HG03045 (cell line): ENCODE data around the gene RABGEF1.
"Not testable (repeated sequence)": the region's sequence is repeated elsewhere in the genome, so short reads cannot be mapped to it uniquely, and the experiment has no call there.

ENCODE experiments used
- ATAC-seq: cut with Tn5 transposase; IDR thresholded peaks from one replicate; pipeline ENCODE4 v1.9.1; 2021; ENCODE audit warnings: mild to moderate bottlenecking, moderate library complexity; ENCODE audit not compliant: unreplicated experiment

The RABGEF1 gene

DNA sequence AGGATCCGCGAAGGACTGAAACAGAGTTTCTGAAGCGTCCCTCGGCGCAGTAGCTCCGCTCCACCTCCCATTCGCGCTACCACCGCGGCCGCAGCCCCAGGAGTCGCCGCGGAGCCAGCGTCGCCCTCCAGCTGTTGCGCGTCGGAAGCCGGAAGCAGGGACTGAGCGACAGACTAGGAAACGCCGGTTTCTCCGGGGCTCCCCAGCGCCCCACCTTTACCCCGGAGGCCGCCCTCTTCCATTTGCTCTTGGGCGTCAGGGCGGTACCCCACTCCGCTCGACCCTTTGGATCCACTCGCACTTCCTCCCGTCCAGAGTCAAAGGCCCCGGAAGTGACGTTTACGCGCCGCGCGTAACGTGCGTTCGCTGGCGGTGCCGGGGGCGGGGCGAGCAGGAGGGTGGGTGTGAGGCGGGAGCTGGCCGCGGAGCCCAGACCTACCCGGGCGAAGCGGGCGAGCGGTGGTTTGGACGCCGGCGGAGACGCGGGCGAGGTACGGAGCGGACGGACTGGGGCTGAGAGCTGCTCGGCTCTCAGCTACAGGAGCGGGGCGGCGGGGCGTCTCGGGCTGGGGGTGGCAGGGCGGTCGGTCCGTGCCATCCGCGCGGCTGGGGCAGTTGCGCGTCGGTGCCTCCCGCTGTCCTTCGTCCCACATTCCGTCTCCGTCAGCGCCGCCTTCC lies at the start of gene RABGEF1:
Gene RABGEF1, plus strand, starts transcription at position 432 of the 678 bp plus-strand sequence. CDS start 31,167 bp downstream, outside the sequence.
- peak; percentile 86 for ATAC-seq

- no peak for ATAC-seq
Measured at GRCh38 chr7:66693331-66693730, 47.2 kb upstream of the RABGEF1 start.

- ATAC-seq, result no peak
Measured at GRCh38 chr7:66694286-66694685, 46.2 kb upstream of the RABGEF1 start.

GRCh38 chr7:66695417-66695816 lies 45.1 kb upstream of the RABGEF1 start:
- not testable (repeated sequence) for ATAC-seq

DNA sequence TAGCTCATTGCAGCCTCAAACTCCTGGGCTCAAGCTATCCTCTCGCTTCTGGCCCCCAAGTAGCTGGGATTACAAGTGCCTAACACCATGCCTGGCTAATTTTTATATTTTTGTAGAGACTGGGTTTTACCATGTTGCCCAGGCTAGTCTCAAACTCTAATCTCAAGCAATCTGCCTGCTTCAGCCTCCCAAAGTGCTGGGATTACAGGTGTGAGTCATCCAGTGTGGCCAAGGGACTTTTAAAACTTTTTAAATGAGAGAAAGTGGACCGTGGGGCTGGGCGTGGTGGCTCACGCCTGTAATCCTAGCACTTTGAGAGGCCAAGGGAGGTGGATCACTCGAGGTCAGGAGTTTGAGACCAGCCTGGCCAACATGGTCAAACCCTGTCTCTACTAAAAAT lies 44.4 kb upstream of the RABGEF1 start:
- ATAC-seq, result not testable (repeated sequence)

DNA sequence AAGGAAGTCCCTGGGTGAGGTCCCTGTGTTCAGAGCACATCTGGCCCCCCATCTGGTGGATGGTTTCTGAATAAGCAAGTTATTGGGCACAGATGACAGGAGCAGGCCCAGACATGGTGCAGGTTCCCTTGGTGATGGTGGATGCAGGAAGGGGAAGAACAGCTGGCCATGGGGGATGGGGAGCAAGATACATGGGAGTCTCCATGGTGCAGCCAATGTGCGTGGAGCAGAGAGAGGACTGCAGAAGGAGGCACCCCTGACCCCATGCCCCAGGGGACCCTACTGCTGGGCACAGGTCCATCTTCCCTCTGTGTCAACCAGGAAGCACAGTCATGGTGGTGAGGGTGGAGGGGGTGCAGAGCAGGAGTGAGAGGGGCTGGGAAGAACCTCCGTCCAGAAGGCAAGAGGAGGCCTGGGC lies 43.8 kb upstream of the RABGEF1 start:
- no peak for ATAC-seq

- no peak for ATAC-seq
Measured at GRCh38 chr7:66697449-66698438, 42.8 kb upstream of the RABGEF1 start.

- ATAC-seq, result no peak
Measured at GRCh38 chr7:66698652-66699205, 41.8 kb upstream of the RABGEF1 start.

DNA sequence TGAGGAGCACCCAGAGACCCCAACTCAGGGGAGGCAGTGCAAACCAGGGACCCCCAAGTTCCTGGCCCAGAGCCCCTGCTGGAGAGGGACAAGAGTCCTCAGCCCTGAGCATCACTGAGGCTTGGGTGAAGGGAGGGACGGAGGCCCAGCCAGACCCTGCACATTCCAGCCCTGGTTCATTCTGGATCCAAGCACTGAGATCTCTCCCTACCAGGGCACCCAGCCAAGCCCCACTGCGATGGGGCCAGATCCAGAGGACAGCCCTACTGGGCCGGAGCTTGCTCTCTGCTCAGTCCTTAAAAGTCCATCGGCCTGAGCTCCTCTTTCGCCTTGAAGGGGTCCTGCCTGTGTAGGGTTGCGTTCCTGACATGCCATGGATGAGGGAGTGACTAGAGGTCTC lies 40.5 kb upstream of the RABGEF1 start:
- ATAC-seq, result no peak

DNA sequence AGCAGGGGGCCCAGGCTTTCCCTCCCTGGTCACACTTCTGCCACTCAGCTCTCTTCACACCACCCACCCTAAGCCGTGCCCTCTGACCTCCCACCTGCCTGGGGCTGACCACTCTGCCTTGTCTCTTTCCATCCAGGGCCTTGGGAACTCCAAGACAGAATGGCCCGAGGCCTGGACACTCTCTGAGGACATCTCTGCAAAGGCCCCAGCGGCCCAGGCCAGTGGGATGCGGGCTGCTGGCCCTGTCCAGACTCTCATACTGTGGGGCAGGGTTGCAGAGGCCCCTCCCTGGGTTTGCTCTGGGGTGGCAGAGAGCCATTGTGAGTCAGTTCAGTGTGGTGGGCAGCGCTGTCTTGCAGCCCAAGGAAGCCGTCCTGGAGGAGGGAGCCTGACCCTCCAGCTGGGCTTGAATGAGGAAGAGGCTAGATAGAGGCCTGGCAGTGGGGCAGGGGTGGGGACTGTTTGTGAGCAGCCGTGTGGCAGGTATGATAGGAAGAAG lies 39.9 kb upstream of the RABGEF1 start:
- ATAC-seq, result no peak

GRCh38 chr7:66707825-66708224 lies 32.7 kb upstream of the RABGEF1 start:
- ATAC-seq, result no peak

- ATAC-seq, result not testable (repeated sequence)
Measured at GRCh38 chr7:66710752-66711151, 29.8 kb upstream of the RABGEF1 start.

DNA sequence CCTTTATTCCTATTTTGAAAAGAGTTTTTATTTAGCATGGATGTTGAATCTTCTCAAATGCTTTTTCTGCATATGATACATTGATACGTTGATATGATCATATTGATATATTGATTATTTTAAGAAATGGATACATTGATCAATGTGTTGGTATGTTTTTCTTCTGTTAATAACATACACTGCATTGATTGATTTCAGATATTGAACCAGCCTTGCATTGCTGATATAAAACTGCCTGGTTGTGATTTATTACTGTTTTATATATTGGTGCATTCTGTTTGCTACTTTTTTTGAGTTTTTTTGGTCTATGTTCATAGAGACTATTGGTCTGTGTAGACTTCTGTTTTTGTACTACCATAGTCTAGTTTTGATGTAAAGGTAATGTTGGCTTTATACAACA lies 26.8 kb upstream of the RABGEF1 start:
- no peak for ATAC-seq

GRCh38 chr7:66716634-66717033 lies 23.9 kb upstream of the RABGEF1 start:
- not testable (repeated sequence) for ATAC-seq

DNA sequence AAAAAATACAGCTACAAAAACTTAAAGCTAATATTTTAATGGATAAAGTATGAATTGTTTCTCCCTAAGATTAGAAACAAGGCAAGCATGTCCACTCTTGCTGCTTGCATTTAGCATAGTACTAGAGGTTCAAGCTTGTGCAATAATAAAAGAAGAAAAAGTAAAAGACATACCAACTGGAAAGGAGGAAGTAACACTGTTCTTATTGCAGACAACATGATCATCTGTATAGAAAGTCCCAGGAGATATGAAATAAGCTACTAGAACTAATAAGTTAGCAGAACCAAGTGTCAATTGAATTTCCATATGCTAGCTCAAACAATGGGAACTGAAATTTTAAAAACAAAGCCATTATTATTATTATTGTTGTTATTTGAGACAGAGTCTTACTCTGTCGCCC lies 20.0 kb upstream of the RABGEF1 start:
- no peak for ATAC-seq

DNA sequence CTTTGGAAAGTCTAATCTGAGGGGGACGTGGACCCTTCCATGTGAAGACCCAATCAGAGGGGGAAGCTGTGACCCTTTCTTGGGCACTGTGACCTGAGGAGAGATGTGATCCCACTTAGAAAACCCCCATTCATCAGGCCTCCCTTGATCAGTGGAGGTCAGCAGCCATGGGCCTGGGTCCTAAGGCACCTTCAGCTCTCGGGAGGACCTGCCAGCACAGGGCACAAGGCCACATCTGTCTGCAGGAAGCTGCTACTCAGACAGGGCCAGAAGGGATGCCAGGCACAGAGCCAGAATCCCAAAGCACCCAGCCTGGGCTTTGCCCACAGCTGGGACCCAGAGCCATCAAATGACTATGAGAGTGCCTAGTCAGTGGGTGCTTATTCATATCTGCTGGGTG lies 14.7 kb upstream of the RABGEF1 start:
- no peak for ATAC-seq

- ATAC-seq, result no peak
Measured at GRCh38 chr7:66727058-66727457, 13.5 kb upstream of the RABGEF1 start.

DNA sequence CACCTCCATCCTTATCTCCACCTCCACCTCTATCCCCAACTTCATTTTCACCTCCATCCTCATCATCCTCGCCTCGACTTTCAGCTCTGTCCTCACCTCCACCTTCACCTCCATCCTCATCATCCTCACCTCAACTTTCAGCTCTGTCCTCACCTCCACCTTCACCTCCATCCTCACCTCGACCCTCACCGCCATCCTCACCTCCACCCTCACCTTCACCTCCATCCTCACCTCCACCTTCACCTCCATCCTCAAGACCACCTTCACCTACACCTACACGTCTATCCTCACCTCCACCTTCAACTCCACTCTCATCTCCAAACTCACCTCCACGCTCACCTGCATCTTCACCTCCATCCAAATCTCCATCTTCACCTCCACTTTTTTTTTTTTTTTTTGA lies 12.0 kb upstream of the RABGEF1 start:
- no peak for ATAC-seq

- ATAC-seq, result no peak
Measured at GRCh38 chr7:66729274-66729673, 11.3 kb upstream of the RABGEF1 start.

- ATAC-seq, result no peak
Measured at GRCh38 chr7:66731986-66732385, 8.5 kb upstream of the RABGEF1 start.

GRCh38 chr7:66732439-66732838 lies 8.1 kb upstream of the RABGEF1 start:
- ATAC-seq, result no peak
